C4-2B (cell line): Measurements from ENCODE around the gene SPDEF.

Source experiments
- H3K27ac ChIP-seq: fragments of 450-650 bp; 2 replicates; pipeline ENCODE4 v1.5.1; 2017
- CTCF ChIP-seq: fragments of 450-650 bp; conservative IDR thresholded peaks from 2 replicates; pipeline ENCODE4 v1.5.1; 2017; ENCODE audit warnings: mild to moderate bottlenecking
- ZFX ChIP-seq: fragments of 450-650 bp; IDR thresholded peaks from 2 replicates; pipeline ENCODE4 v1.6.1; 2017

The SPDEF gene

GRCh38 chr6:34490390-34491090 lies 65.6 kb downstream of the SPDEF start:
- TF ChIP-seq ZFX (no peak), CTCF (no peak)

GRCh38 chr6:34489207-34489805 lies 66.8 kb downstream of the SPDEF start:
- no peak overlapping the region for H3K27ac ChIP-seq
- TF ChIP-seq CTCF (no peak), ZFX (no peak)

More at GRCh38 chr6:34490390-34491090, 65.6 kb downstream of the SPDEF start:
- H3K27ac ChIP-seq = no peak overlapping the region
